ENCODE measurements around the gene CUL9. TPM values are rescaled to one million over a fixed set of nuclear protein-coding genes. Genes with fewer than 3 reads are reported as not detected.

Gene CUL9
- total RNA-seq, 2 donors from 2014 or later = 41.5 to 85.8 TPM

GRCh38 chr6:43178951-43179830 lies 2.8 kb upstream of the CUL9 start:
- Mint-ChIP-seq H3K27ac (peak overlapping the region in 1 of 2 donors; percentile 41), H3K27me3 (no peaks in the 10 kb centered on the region), H3K36me3 (peaks cover 13% of the 10 kb centered on the region), H3K4me3 (no peak overlapping the region), H3K9me3 (no peaks in the 10 kb centered on the region), H3K4me1 (ENCODE audit: low read depth in 2 of 2) (peaks cover 35 to 47% of the 10 kb centered on the region in 2 donors)
- ATAC-seq (no peak), DNase-seq (ENCODE audit: low spot score) (no peak)

GRCh38 chr6:43180058-43180457 lies 1.9 kb upstream of the CUL9 start:
- Mint-ChIP-seq H3K27me3 (no peaks in the 10 kb centered on the region), H3K36me3 (peaks cover 9% of the 10 kb centered on the region), H3K27ac (no peak overlapping the region), H3K4me3 (no peak overlapping the region), H3K9me3 (no peaks in the 10 kb centered on the region), H3K4me1 (ENCODE audit: low read depth in 2 of 2) (peaks cover 37 to 50% of the 10 kb centered on the region in 2 donors)
- no peak for DNase-seq (ENCODE audit: low spot score)
- no peak for ATAC-seq

- no peaks in the 10 kb centered on the region for H3K9me3 Mint-ChIP-seq
- ATAC-seq (no peak), DNase-seq (ENCODE audit: low spot score) (no peak)
- H3K4me3 Mint-ChIP-seq = peak overlapping the region; percentile 99
- peak overlapping the region; percentile 85 to 89 for H3K27ac Mint-ChIP-seq
- H3K4me1 Mint-ChIP-seq (ENCODE audit: low read depth in 2 of 2) = peaks cover 34 to 45% of the 10 kb centered on the region in 2 donors
- H3K36me3 Mint-ChIP-seq = peaks cover 7% of the 10 kb centered on the region
- no peaks in the 10 kb centered on the region for H3K27me3 Mint-ChIP-seq
Measured at GRCh38 chr6:43180985-43181384, 1.0 kb upstream of the CUL9 start.

GRCh38 chr6:43181621-43181941 lies 415 bp upstream of the CUL9 start:
- H3K9me3 Mint-ChIP-seq = no peaks in the 10 kb centered on the region
- DNase-seq (ENCODE audit: low spot score) (no peak), ATAC-seq (no peak)
- H3K27ac Mint-ChIP-seq = peak overlapping the region; percentile 85 to 89
- peaks cover 7% of the 10 kb centered on the region for H3K36me3 Mint-ChIP-seq
- H3K4me1 Mint-ChIP-seq (ENCODE audit: low read depth in 2 of 2) = peaks cover 30 to 41% of the 10 kb centered on the region in 2 donors
- H3K27me3 Mint-ChIP-seq = no peaks in the 10 kb centered on the region
- H3K4me3 Mint-ChIP-seq = peak overlapping the region; percentile 99

GRCh38 chr6:43183441-43183840 lies 1.4 kb downstream of the CUL9 start:
- Mint-ChIP-seq H3K36me3 (peaks cover 7% of the 10 kb centered on the region), H3K27me3 (no peaks in the 10 kb centered on the region), H3K9me3 (no peaks in the 10 kb centered on the region), H3K27ac (peak overlapping the region; percentile 85 to 89), H3K4me1 (ENCODE audit: low read depth in 2 of 2) (peaks cover 30 to 41% of the 10 kb centered on the region in 2 donors), H3K4me3 (peak overlapping the region; percentile 99)
- ATAC-seq (no peak), DNase-seq (ENCODE audit: low spot score) (no peak)

GRCh38 chr6:43184268-43184985 lies 2.4 kb downstream of the CUL9 start:
- H3K4me3 Mint-ChIP-seq = peak overlapping the region; percentile 99

GRCh38 chr6:43185391-43185985 lies 3.5 kb downstream of the CUL9 start:
- H3K36me3 Mint-ChIP-seq = peaks cover 7% of the 10 kb centered on the region
- ATAC-seq (no peak), DNase-seq (ENCODE audit: low spot score) (no peak)
- peak overlapping the region in 1 of 2 donors; percentile 13 for H3K27ac Mint-ChIP-seq
- no peak overlapping the region for H3K4me3 Mint-ChIP-seq
- H3K4me1 Mint-ChIP-seq (ENCODE audit: low read depth in 2 of 2) = peaks cover 30 to 41% of the 10 kb centered on the region in 2 donors
- H3K9me3 Mint-ChIP-seq = no peaks in the 10 kb centered on the region
- no peaks in the 10 kb centered on the region for H3K27me3 Mint-ChIP-seq

More at GRCh38 chr6:43184268-43184985, 2.4 kb downstream of the CUL9 start:
- Mint-ChIP-seq H3K4me1 (ENCODE audit: low read depth in 2 of 2) (peaks cover 30 to 41% of the 10 kb centered on the region in 2 donors), H3K27me3 (no peaks in the 10 kb centered on the region), H3K9me3 (no peaks in the 10 kb centered on the region), H3K36me3 (peaks cover 7% of the 10 kb centered on the region), H3K27ac (peak overlapping the region in 1 of 2 donors; percentile 15)
- DNase-seq (ENCODE audit: low spot score) (no peak), ATAC-seq (no peak)

GRCh38 chr6:43186019-43186418 lies 4.0 kb downstream of the CUL9 start:
- Mint-ChIP-seq H3K4me1 (ENCODE audit: low read depth in 2 of 2) (peaks cover 32 to 38% of the 10 kb centered on the region in 2 donors), H3K27ac (no peak overlapping the region), H3K27me3 (no peaks in the 10 kb centered on the region), H3K36me3 (peaks cover 7% of the 10 kb centered on the region), H3K4me3 (no peak overlapping the region), H3K9me3 (no peaks in the 10 kb centered on the region)
- ATAC-seq (no peak), DNase-seq (ENCODE audit: low spot score) (no peak)

- Mint-ChIP-seq H3K27ac (no peak overlapping the region), H3K27me3 (no peaks in the 10 kb centered on the region), H3K4me3 (no peak overlapping the region), H3K9me3 (no peaks in the 10 kb centered on the region), H3K4me1 (ENCODE audit: low read depth in 2 of 2) (peaks cover 26 to 32% of the 10 kb centered on the region in 2 donors), H3K36me3 (peaks cover 7% of the 10 kb centered on the region)
- DNase-seq (ENCODE audit: low spot score) (no peak), ATAC-seq (no peak)
Measured at GRCh38 chr6:43186706-43187105, 4.7 kb downstream of the CUL9 start.

- H3K36me3 Mint-ChIP-seq = peaks cover 2% of the 10 kb centered on the region
- ATAC-seq = no peak
- no peaks in the 10 kb centered on the region for H3K9me3 Mint-ChIP-seq
- H3K27ac Mint-ChIP-seq = no peak overlapping the region
- H3K4me3 Mint-ChIP-seq = no peak overlapping the region
- DNase-seq (ENCODE audit: low spot score) = no peak
- H3K27me3 Mint-ChIP-seq = no peaks in the 10 kb centered on the region
- peaks cover 21 to 26% of the 10 kb centered on the region in 2 donors for H3K4me1 Mint-ChIP-seq (ENCODE audit: low read depth in 2 of 2)
Measured at GRCh38 chr6:43187821-43188220, 5.8 kb downstream of the CUL9 start.

- no peak for ATAC-seq
- H3K36me3 Mint-ChIP-seq = peaks cover 6% of the 10 kb centered on the region
- H3K9me3 Mint-ChIP-seq = no peaks in the 10 kb centered on the region
- no peak overlapping the region for H3K27ac Mint-ChIP-seq
- DNase-seq (ENCODE audit: low spot score) = no peak
- no peak overlapping the region for H3K4me3 Mint-ChIP-seq
- H3K27me3 Mint-ChIP-seq = no peaks in the 10 kb centered on the region
- H3K4me1 Mint-ChIP-seq (ENCODE audit: low read depth in 2 of 2) = peaks cover 15 to 20% of the 10 kb centered on the region in 2 donors
Measured at GRCh38 chr6:43188426-43188825, 6.4 kb downstream of the CUL9 start.

GRCh38 chr6:43189776-43190304 lies 7.8 kb downstream of the CUL9 start:
- DNase-seq (ENCODE audit: low spot score) (no peak), ATAC-seq (no peak)
- Mint-ChIP-seq H3K27me3 (no peaks in the 10 kb centered on the region), H3K4me3 (no peak overlapping the region), H3K27ac (no peak overlapping the region), H3K9me3 (no peaks in the 10 kb centered on the region), H3K36me3 (peaks cover 8% of the 10 kb centered on the region), H3K4me1 (ENCODE audit: low read depth in 2 of 2) (peaks cover 6 to 8% of the 10 kb centered on the region in 2 donors)

- DNase-seq (ENCODE audit: low spot score) = no peak
Measured at GRCh38 chr6:43192911-43193310, 10.9 kb downstream of the CUL9 start.

More at GRCh38 chr6:43192911-43193310, 10.9 kb downstream of the CUL9 start:
- Mint-ChIP-seq H3K9me3 (no peaks in the 10 kb centered on the region), H3K27ac (no peak overlapping the region), H3K36me3 (peaks cover 18% of the 10 kb centered on the region), H3K4me3 (no peak overlapping the region), H3K27me3 (no peaks in the 10 kb centered on the region), H3K4me1 (ENCODE audit: low read depth in 2 of 2) (peaks cover 0 to 7% of the 10 kb centered on the region in 2 donors)
- ATAC-seq = no peak
